B cell (primary cell): ENCODE data around the gene PCGF5. TPM values are rescaled to one million over a fixed set of nuclear protein-coding genes. Genes with fewer than 3 reads are reported as not detected.

Experiments used
- ATAC-seq: fragments of 200-7000 bp; cut with Tn5 transposase; one replicate; pipeline ENCODE4 v1.10.0; 2021; ENCODE audit warnings: low read depth, mild to moderate bottlenecking, moderate number of reproducible peaks, moderate library complexity
- CTCF ChIA-PET: fragments of 350-600 bp; sonication (Branson Sonifier 250); formaldehyde crosslinking; loops from one replicate; lab custom pipeline; 2021; ENCODE audit warnings: antibody characterized with exemption, inconsistent platforms; lab: Charles Lee
- POLR2A ChIA-PET: fragments of 350-600 bp; sonication (Branson Sonifier 250); formaldehyde crosslinking; loops from one replicate; lab custom pipeline; 2021; ENCODE audit warnings: antibody characterized with exemption; lab: Charles Lee
- DNase-seq: peaks from one replicate; pipeline ENCODE4 v3.0.0; 2013
- H2AFZ ChIP-seq: 2 replicates; pipeline ENCODE4 v1.6.1; 2012; ENCODE audit warnings: mild to moderate bottlenecking, low read depth, low read length; ENCODE audit not compliant: insufficient read depth, poor library complexity, severe bottlenecking
- H3K27ac ChIP-seq, 2 donors: 1 replicate in 1 of 2; 2 replicates in 1 of 2; pipeline ENCODE4 v1.5.1; 2012 to 2013; ENCODE audit warnings: low read length in 2 of 2, mild to moderate bottlenecking in 2 of 2, moderate library complexity in 1 of 2
- H3K27me3 ChIP-seq, 4 experiments: fragments of 200-600 bp in 1 of 4; sonication (generic) in 1 of 4; replicated peaks in 1 of 4; 1 replicate in 2 of 4; 2 replicates in 2 of 4; pipeline versions ENCODE4 v1.6.1 to v1.7.0; 2013 to 2016; ENCODE audit warnings: low read length in 3 of 4, mild to moderate bottlenecking in 2 of 4, mixed read lengths in 1 of 4, moderate library complexity in 1 of 4; ENCODE audit not compliant: insufficient read depth in 4 of 4, control insufficient read depth in 3 of 4; ENCODE audit errors: control extremely low read depth in 1 of 4
- H3K36me3 ChIP-seq, 2 experiments: replicated peaks in 1 of 2; 1 replicate in 1 of 2; 2 replicates in 1 of 2; pipeline versions ENCODE4 v1.6.1 to v1.7.1; 2013; ENCODE audit warnings: low read length in 1 of 2; ENCODE audit not compliant: insufficient read depth in 2 of 2, control insufficient read depth in 1 of 2; ENCODE audit errors: control extremely low read depth in 1 of 2, extremely low read depth in 1 of 2
- H3K4me1 ChIP-seq, 2 donors: fragments of 200-600 bp in 1 of 2; sonication (generic) in 1 of 2; 1 replicate in 1 of 2; 2 replicates in 1 of 2; pipeline versions ENCODE4 v1.5.1 to v1.6.1; 2013 to 2017; ENCODE audit warnings: low read length in 2 of 2; ENCODE audit not compliant: control insufficient read depth in 2 of 2, insufficient read depth in 2 of 2
- H3K4me2 ChIP-seq: replicated peaks from 2 replicates; pipeline ENCODE3; 2012; ENCODE audit warnings: mild to moderate bottlenecking, low read depth, low read length; ENCODE audit not compliant: poor library complexity, severe bottlenecking
- H3K4me3 ChIP-seq, 5 experiments: fragments of 200-600 bp in 1 of 5; sonication (generic) in 1 of 5; 1 replicate in 3 of 5; 2 replicates in 2 of 5; pipeline versions ENCODE4 v1.5.1 to v1.7.0; 2011 to 2016; ENCODE audit warnings: low read length in 4 of 5, mild to moderate bottlenecking in 4 of 5, low read depth in 2 of 5, control low read depth in 1 of 5, moderate library complexity in 1 of 5; ENCODE audit not compliant: insufficient read depth in 1 of 5; ENCODE audit errors: control extremely low read depth in 1 of 5, extremely low read depth in 1 of 5
- H3K79me2 ChIP-seq: fragments of 200-600 bp; sonication (generic); one replicate; pipeline ENCODE4 v1.6.0; 2016; ENCODE audit warnings: low read length; ENCODE audit not compliant: control insufficient read depth, insufficient read depth
- H3K9ac ChIP-seq: fragments of 200-600 bp; sonication (generic); 2 replicates; pipeline ENCODE4 v1.6.1; 2017; ENCODE audit warnings: mild to moderate bottlenecking, low read length, moderate library complexity
- H3K9me3 ChIP-seq, 3 donors: one replicate each; pipeline versions ENCODE4 v1.6.1 to v1.7.1; 2013; ENCODE audit warnings: low read length in 2 of 3; ENCODE audit not compliant: control insufficient read depth in 2 of 3, insufficient read depth in 1 of 3; ENCODE audit errors: control extremely low read depth in 1 of 3
- H4K20me1 ChIP-seq: 2 replicates; pipeline ENCODE4 v1.6.0; 2012; ENCODE audit warnings: mild to moderate bottlenecking, low read length; ENCODE audit not compliant: insufficient read depth, control insufficient read depth, poor library complexity, severe bottlenecking
- H3K27ac Mint-ChIP-seq: one replicate; pipeline ENCODE4 v1.8.0; 2021; ENCODE audit warnings: mixed read lengths
- H3K27me3 Mint-ChIP-seq: one replicate; pipeline ENCODE4 v1.8.0; 2021; ENCODE audit warnings: mixed read lengths
- H3K4me1 Mint-ChIP-seq: one replicate; pipeline ENCODE4 v1.8.0; 2021; ENCODE audit warnings: mixed read lengths
- H3K4me3 Mint-ChIP-seq: one replicate; pipeline ENCODE4 v1.8.0; 2021; ENCODE audit warnings: mixed read lengths
- H3K9me3 Mint-ChIP-seq: one replicate; pipeline ENCODE4 v1.8.0; 2022; ENCODE audit warnings: mixed read lengths; ENCODE audit not compliant: insufficient read depth
- CTCF ChIP-seq: fragments of 200-600 bp; IDR thresholded peaks from one replicate; pipeline ENCODE4 v1.8.0; 2022; ENCODE audit warnings: antibody characterized with exemption, mild to moderate bottlenecking
- EZH2 ChIP-seq: IDR thresholded peaks from 2 replicates; pipeline ENCODE4 v1.6.1; 2012; ENCODE audit warnings: borderline replicate concordance, low read depth, mild to moderate bottlenecking, moderate library complexity, low read length; ENCODE audit not compliant: insufficient read depth, poor library complexity, severe bottlenecking
- WGBS: methylation state at CpG from one replicate; pipeline ENCODE4 v1.1.5; 2013; ENCODE audit warnings: missing lambda C conversion rate; ENCODE audit not compliant: insufficient coverage; 5-methylcytosine and 5-hydroxymethylcytosine counted together
- intact Hi-C: fragments of 100-400 bp; cut with micrococcal nuclease; formaldehyde crosslinking; loops from one replicate; pipeline ENCODE4 v1.10.0; 2022
- polyA plus RNA-seq: library from polyadenylated mRNA; depleted of rRNA; stranded (reverse); fragments of >200 nt; gene quantifications from 2 replicates; pipeline ENCODE4 v1.2.3, GENCODE V29; 2012
- total RNA-seq, 2 donors: library from RNA; stranded (reverse); fragments of 120-200 nt in 1 of 2; gene quantifications; 1 replicate in 1 of 2; 2 replicates in 1 of 2; pipeline versions ENCODE4 v1.2.3 to v1.2.4, GENCODE V29; 2013 to 2022

PCGF5 gene
- total and polyA plus RNA-seq, 2 donors (not counting 1 experiment from before 2014, with no cell fraction given), result 37.6 to 102 TPM

- ChIA-PET POLR2A (no interaction called here), CTCF (interaction anchor here (0.7 to 3.2 kb wide), 3 partner anchors 9 to 37 kb away, joined by 3 to 19 read pairs (median 4); no protein-coding TSS in a partner anchor)
- Mint-ChIP-seq H3K27me3 (no peaks in the 10 kb centered on the region), H3K4me1 (no peaks in the 10 kb centered on the region), H3K4me3 (no peak overlapping the region), H3K27ac (peak overlapping the region; percentile 5), H3K9me3 (no peaks in the 10 kb centered on the region)
- Histone ChIP-seq H3K4me1 (no peaks in the 10 kb centered on the region), H3K27me3 (no peaks in the 10 kb centered on the region), H3K36me3 (no peaks in the 10 kb centered on the region), H2AFZ (no peak overlapping the region), H4K20me1 (no peaks in the 10 kb centered on the region), H3K9me3 (no peaks in the 10 kb centered on the region), H3K27ac (no peak overlapping the region), H3K9ac (no peak overlapping the region), H3K4me2 (no peak overlapping the region), H3K79me2 (no peaks in the 10 kb centered on the region), H3K4me3 (no peak overlapping the region)
- intact Hi-C loops, result no loop called here
- no peak for TF ChIP-seq CTCF
- no peak for TF ChIP-seq EZH2
- DNase-seq (no peak), ATAC-seq (no peak)
- 96% methylated on average over 2 of the region's 4 CpGs for WGBS
Measured at GRCh38 chr10:91287912-91288311, 67.4 kb downstream of the PCGF5 start.

GRCh38 chr10:91289305-91289704 lies 68.8 kb downstream of the PCGF5 start:
- no peaks in the 10 kb centered on the region for H3K79me2 ChIP-seq
- POLR2A ChIA-PET, result no interaction called here
- Mint-ChIP-seq H3K27ac (no peak overlapping the region), H3K27me3 (no peaks in the 10 kb centered on the region), H3K4me1 (no peaks in the 10 kb centered on the region), H3K4me3 (no peak overlapping the region), H3K9me3 (no peaks in the 10 kb centered on the region)
- H3K9me3 ChIP-seq, result no peaks in the 10 kb centered on the region
- H3K9ac ChIP-seq, result no peak overlapping the region
- DNase-seq (no peak), ATAC-seq (no peak)
- no peak overlapping the region for H3K4me2 ChIP-seq
- no peaks in the 10 kb centered on the region for H3K4me1 ChIP-seq
- CTCF ChIA-PET, result interaction anchor here (3.2 kb wide), 1 partner anchor 9 kb away, joined by 19 read pairs; no protein-coding TSS in a partner anchor
- no peak overlapping the region for H2AFZ ChIP-seq
- 100% methylated on average over 1 of the region's 1 CpG for WGBS
- H3K4me3 ChIP-seq, result no peak overlapping the region
- no peak for TF ChIP-seq EZH2
- intact Hi-C loops, result no loop called here
- H4K20me1 ChIP-seq, result no peaks in the 10 kb centered on the region
- H3K27me3 ChIP-seq, result no peaks in the 10 kb centered on the region
- no peaks in the 10 kb centered on the region for H3K36me3 ChIP-seq
- no peak overlapping the region for H3K27ac ChIP-seq
